Measurements from ENCODE around the gene TMCC2.

The TMCC2 gene

DNA sequence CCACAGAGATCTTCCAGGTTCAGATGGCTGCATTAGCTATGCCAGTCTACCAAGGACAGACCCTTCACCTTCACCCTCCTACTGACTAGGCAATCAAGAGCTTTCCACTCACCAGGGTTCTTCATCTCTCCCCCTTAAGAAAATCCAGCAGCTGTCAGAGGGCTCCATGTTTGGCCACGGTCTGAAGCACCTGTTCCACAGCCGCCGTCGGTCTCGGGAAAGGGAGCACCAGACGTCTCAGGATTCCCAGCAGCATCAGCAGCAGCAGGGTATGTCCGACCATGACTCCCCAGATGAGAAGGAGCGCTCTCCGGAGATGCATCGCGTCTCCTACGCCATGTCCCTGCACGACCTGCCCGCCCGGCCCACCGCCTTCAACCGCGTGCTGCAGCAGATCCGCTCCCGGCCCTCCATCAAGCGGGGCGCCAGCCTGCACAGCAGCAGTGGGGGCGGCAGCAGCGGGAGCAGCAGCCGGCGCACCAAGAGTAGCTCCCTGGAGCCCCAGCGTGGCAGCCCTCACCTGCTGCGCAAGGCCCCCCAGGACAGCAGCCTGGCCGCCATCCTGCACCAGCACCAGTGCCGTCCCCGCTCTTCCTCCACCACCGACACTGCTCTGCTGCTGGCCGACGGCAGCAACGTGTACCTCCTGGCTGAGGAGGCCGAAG is 13.8 kb downstream of the TMCC2 start:
- peak in 1 of 2 experiments; percentile 10 for DNase-seq

GRCh38 chr1:205243350-205244191 is 15.8 kb downstream of the TMCC2 start:
- DNase-seq = no peak

GRCh38 chr1:205244384-205244783 is 16.6 kb downstream of the TMCC2 start:
- DNase-seq = no peak

DNA sequence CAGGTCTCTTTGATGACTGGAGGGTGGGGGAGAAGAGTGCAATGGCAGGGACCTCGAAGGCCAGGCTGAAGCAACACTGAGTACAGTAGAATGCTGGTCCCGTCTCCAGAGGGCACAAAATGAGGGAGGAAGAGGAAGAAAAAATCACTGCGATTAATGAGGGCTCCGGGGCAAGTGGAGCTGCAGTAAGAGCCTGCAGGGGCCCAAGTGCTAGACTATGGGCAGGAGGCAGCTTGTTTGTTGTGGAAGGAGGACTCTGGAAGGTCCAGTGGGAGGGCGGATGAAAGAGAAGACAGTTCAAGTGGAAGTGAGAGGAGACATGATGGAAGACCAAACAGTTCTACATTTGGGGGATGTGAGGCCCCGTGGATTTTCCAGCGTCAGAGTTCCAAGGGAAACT is 17.4 kb downstream of the TMCC2 start:
- DNase-seq = no peak

- no peak for DNase-seq
Measured at GRCh38 chr1:205246351-205247119, 18.8 kb downstream of the TMCC2 start.

DNA sequence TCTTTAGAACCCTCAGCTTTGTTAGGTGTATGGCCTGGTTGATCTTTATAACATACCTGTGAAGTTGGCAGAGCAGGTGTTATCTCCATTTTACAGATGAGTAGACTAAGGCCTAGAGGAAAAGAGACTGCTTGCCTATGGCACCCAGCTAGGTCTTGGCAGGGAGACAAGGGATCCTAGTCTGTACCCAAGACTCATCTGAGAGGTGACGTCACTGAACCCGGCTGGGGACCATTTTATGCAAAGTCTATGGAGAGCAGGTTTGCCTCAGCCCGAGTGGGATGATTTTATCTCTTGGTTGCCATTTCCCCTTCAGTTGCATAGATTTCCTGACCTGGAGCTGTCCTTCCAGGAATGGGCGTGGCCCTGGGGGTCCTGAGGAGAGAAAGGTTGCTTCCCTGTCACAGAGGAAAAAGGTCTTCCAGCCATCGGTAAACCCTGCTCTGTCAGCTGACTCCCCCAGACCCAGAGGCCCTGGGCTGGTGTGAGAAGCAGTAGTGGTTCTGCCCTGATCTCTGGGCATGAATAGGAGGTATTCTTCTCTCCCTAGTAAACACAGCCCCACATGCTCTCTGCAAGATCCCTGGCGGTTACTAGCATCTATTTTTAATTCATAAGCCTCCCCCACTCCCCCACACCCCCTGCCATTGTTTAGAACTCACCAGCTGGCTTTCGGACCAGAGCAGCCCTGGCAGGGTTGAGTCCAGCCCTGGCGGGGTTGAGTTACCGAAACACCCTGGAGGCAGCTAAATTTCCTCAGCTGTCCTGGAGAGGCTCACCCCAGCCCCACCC is 19.6 kb downstream of the TMCC2 start:
- no peak for DNase-seq

GRCh38 chr1:205248793-205249601 is 21.3 kb downstream of the TMCC2 start:
- DNase-seq = no peak

GRCh38 chr1:205249651-205250050 is 21.9 kb downstream of the TMCC2 start:
- no peak for DNase-seq

- DNase-seq = no peak
Measured at GRCh38 chr1:205250699-205251098, 23.0 kb downstream of the TMCC2 start.

DNA sequence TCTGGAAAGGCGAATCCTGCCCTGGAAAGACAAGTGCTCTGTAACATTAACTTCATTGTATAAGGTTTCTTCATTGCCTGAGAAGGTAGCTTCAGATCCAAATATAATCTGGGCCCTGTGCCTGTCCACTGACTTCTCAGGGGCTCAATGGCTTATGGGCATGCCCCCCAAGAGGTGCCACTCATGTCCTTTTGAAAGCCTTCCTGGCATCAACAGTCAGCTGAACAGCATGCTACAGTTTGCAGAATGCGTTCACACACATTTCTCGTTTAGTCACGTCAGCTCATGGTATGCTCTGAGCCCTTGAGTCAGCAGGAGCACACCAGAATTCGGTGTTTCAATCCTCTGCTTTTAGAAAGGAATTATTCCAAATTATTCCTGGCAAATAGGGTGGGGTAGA is 23.8 kb downstream of the TMCC2 start:
- no peak for DNase-seq

DNA sequence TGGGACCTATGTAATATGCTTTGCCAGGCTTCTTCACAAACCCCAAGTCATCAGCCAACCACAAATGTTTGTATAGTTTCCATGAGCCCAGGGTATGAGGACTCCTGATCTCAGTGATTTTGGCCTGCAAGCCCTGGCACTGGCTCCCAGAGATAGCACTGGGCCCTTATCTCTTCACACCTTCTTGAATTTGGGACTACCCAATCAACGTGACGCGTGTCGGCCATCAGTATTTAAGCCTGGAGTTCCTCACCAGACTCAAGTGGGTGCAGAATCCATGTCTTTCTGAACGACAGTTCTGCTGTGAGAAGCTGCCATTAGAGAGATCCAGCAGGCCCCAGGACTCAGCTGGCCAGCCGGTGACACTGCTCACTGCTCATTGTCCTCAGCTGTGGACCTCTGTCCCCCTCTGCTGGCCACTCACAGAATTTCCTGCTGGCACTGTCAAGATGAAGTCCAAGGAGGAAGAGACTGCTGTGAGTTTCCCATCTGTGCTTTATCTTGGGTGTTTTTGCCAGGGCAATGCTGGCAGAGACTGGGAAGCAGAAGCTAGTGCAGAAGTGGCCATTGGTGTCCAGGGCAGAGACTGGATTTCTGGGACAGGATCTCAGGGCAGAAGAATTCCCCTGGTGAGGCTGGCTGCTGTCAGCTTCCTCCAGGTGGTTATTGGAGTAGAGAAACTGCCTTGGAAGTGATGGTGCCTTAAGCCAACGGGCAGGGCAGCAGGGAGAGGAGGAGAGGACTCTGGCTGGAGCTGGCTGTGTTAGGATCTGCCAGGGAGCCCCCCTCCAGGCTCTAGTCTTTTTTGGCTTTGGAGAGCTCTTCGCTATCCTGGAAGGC is 28.4 kb downstream of the TMCC2 start:
- peak; percentile 92 to 93 for DNase-seq

GRCh38 chr1:205256951-205257625 is 29.3 kb downstream of the TMCC2 start:
- no peak for DNase-seq

DNA sequence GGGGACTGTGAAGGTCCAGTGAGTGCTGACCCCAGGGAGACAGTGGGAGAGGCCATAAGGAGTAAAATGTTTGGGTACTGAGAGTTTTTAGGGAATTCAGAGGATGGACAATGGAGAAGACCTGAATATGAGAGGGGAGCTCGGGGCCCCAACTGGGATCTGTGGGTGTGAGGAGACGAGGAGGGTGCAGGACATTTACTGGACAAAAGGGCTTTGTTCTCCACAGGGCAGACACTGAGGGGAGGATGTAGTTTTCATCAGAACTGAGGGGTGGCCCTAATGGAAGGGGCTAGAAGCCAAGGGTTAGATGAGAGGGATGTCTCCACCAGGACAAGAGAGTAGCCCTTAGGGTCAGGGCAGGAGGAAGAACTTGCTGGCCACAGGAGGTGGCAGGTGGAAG is 30.0 kb downstream of the TMCC2 start:
- DNase-seq = no peak

DNA sequence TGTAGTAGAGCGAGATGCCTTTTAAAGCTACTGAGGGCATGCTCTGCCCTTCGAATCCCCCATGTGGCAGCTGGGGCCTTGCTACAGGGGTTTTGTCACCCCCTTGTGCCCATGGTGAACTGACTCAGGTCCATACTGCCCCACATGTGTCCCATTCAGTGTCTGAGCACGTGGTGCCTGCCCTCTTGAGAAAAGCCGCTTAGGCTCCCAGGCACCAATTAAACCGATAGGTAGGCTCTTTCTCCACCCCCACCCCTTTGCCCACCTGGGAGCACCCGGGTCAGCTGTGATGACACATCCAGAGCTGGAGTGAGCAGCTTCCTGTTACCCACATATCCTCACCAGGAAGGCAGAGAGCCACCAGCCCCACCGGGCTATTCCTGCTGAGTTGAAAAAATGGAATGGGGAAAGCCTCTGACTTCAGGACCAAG is 30.5 kb downstream of the TMCC2 start:
- DNase-seq = no peak

GRCh38 chr1:205258719-205259118 is 31.0 kb downstream of the TMCC2 start:
- no peak for DNase-seq

DNA sequence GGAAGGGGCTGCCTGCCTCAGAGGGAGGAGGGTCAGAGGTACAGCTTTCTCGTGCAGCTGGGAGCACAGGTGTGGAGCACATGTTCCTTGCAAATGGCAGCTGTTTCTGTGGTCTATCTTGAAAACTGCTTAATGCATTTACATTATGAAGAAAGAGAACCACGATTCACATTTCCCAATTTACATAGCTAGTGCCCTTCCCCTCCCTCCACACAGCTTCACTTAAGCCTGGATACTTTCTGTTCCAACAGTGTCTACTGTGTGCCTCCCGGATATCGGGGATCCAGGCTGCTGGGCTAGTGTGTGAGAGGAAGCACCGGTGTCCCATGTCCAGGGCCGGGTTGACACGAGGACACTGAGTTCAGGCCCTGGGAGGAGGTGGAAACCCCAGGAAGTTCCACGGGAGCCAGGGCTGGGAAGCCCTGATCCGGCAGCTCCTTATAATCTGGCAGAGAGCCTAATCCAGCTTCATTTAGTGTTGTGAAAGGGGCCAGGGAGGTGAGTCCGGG is 31.6 kb downstream of the TMCC2 start:
- DNase-seq = no peak

DNA sequence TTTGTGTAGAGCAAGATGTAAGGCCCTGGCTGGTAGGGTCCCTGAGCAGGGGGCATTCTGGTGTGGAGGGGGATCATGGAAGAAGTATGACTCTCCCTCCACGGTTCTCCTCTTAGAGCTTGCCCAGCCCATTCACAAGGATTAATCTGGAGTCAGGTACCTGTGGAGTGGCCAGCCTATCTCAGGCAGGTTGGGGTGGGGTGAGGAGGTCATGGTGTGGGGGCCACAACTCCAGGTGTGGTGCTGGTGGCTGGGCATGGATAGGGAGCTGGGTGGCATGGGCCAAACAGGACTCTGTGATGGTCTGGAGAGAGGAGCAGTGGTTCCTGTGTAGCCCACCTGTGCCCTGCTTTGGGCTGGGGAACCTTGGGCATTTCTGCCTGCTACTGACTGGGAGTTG is 32.3 kb downstream of the TMCC2 start:
- no peak for DNase-seq

GRCh38 chr1:205260948-205261732 is 33.4 kb downstream of the TMCC2 start:
- DNase-seq = no peak

All from activated T-cell treated with anti-CD3 and anti-CD28 coated beads, Interleukin-2, amount 50 U/mL, for 48 hours (primary cell).